HG02943 (cell line): Measurements from ENCODE around the gene URB2.
"Not testable (repeated sequence)": the region's sequence is repeated elsewhere in the genome, so short reads cannot be mapped to it uniquely, and the experiment has no call there.

Experiments used
- ATAC-seq: cut with Tn5 transposase; IDR thresholded peaks from one replicate; pipeline ENCODE4 v1.9.1; 2021; ENCODE audit warnings: mild to moderate bottlenecking, low read depth, moderate library complexity; ENCODE audit not compliant: unreplicated experiment

Gene URB2

DNA sequence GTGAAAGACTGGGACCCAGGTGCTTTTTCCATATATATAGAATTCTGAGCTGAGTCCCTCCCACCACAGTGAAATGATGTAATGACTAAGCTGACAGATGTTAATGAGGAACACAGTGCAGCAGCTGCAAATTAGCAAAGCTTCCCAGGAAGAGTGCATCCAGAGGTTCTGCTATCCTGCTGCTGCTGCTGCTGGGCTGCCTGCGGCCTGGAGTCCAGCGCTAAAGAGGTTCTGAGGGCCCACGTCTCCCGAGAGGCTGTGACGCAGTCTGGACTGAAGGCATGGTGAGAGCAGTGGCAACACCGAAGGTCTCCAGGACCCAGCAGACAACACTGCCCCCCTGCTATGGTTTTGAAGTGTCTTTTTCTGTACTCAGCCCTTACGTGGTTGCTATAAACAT lies 63.9 kb downstream of the URB2 start:
- no peak for ATAC-seq

DNA sequence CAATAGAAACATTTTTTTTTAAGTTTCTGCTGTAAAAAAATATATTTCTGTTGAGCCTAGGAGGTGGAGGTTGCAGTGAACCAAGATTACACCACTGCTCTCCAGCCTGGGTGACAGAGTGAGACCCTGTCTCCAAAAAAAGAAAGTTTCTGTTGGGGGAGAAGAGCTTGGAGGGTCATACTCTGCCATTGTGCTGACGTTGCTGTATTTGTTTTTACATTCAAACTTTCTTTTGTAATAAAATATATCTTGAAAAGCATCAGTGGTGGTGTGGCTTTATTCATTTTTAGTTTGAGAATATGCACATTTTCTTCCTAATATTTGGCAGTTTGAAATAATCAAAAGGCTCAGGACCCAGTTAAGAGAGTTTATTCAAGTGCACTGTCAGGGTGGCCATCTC lies 64.6 kb downstream of the URB2 start:
- ATAC-seq: no peak

DNA sequence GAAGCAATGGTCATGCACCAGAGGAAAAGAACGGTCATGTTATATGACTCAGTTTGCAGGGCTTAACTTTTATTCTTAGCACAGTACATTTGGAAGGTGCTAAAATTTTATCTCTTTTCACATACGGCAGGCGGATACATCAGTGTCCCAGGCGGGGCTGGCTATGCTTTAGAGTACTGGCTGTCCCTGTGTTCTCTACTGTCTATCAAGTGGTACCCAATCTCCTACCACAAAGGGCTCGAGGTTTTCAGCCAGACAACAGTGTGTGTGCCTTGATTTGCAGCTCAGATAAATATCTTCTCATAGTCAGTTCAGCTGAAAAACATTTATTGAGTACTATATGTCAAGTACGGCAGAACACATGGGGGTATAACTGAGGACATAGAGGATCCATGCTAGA lies 65.3 kb downstream of the URB2 start:
- no peak for ATAC-seq

DNA sequence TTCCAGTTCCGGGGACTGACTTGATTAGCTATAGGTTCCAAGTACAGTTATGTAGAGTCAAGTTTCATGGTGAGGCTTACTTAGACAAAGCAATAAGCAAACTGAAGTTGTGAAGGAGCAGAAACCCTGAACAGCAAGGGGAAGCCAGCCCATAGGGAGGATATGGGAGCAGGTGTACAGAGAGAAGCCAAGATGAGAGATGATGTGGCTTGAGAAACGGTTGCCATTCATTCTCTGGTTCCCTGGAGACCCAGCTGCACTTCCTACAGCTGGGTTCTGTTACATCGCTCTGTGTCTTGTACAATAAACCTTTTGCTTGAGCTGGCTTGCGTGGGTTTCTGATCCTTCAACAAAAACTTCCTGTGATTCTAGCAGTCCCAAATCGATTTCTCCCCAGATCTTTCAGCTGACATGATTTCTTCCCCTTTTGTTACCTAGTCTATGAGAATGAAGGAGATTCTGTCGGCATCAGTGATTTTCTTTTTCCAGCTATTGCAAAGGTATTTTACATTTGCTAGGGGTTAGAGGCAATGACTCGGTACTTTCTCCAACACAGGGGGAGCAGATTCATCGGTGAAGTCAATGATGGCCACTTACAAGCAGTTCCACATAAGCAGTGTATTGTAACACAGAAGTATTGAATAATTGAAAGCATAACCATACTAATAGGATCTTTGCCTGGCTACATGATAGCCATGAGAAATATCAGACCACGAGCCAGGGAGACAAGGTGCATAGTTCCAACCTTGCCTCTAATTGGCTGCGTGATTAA lies 67.3 kb downstream of the URB2 start:
- ATAC-seq: no peak

DNA sequence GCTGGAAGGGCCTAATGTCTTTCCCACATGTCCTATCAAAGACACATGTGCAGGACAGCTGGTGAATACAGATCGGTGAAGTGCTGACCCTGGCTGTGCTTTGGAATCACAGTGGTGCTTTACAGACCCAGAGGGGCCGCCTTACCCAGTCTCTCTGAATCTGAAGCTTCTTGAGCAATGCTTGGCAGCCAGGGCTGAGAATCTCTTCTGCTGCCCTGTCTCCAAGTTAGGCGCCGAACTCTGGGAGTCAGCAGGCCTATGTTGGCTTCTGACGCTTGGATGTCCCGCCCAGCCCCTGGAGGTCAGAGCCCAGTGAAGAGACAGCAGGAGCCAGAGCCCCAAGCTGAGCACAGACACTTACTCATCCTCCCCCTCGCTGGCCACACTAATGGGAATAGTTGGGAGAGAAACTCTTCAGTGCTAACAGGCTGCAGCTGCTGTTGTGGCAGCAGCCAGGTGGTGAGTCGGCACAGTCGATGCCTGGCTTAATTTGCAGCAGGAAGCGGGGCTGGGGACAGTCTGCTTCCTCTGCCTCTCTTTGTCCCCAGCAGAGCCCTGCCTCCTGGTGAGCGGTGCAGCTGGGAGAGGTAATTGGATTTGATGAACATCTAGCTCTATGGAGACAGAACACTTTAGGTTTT lies 68.1 kb downstream of the URB2 start:
- ATAC-seq: no peak

DNA sequence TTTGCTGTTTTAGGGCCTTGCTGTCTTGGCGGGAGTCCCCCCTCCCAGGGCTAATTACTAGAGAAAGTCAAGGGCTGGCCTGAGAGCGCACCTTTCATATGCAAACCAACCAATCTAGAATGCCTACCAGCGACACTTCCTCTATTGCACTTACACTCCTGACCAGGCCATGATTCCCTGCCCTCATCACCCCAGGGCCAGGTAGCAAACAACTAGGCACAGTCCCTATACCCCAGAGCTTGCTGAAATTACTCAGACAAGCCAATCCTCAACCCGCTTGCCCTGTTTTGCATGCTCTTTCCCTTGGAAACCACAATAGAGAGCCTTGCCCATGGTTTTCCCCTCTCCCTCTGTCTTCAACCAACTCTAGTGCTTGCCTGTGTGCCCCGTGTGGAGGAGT lies 70.3 kb downstream of the URB2 start:
- no peak for ATAC-seq

DNA sequence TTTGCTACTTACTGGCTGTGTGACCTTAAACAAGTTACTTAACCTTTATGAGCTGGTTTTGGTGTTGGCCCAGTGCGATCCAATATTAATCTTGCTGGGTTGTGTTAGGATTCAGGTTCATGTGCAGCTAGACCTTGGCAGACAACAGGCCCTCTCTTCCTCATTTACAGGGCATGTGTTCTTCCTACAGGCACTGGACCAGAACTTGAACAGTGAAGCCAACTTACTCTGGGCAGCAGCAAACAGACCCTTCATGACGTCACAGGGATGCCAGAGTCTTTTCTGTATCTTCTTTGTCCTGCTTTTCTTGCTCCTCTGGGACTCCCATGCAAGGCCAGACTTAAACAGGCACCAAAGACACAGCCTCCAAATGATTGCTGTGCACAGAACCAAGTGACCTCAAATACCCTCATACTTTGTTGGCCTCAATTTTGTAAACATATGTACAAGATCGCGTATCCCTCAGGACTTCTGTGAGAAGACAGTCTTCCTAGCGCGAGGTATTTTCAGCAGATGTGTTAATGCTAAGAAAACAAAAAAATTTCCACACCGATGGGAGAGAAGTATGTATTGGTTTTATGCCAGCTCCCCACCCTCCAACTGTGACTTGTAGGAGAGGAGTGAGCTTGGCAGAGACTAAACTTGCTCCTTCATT lies 73.7 kb downstream of the URB2 start:
- no peak for ATAC-seq

DNA sequence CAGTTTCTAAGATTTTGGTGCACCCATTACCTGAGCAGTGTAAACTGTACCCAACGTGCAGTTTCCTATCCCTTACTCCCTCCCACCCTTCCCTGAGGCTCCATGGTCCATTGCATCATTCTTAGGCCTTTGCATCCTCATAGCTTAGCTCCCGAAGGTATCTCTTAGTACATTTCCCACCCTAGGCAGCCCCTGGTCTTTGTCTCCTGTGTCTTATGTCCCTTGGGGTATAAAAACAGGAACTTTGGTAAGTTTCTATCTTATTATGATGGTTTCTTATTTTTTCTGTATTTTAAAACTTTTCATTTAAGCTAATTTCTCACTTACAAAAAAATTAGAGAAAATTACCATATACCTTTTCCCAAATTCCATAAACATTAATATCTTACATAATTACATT lies 78.1 kb downstream of the URB2 start:
- no peak for ATAC-seq

DNA sequence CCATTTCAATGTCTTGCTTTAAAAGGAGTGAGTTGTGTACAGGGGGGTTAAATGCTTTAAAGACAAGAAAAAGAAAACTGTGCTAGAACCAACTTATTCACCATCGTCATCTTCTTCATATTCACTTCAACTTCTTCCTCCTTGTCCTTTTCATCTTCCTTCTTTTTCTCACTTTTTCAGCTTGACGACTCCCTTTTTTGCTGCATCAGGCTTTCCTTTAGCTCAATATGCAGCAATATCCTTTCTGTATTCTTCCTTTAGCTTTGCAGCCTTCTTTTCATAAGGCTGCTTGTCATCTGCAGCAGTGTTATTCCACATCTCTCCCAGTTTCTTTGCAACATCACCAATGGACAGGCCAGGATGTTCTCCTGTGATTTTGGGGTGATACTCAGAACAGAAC lies 79.1 kb downstream of the URB2 start:
- ATAC-seq: not testable (repeated sequence)

DNA sequence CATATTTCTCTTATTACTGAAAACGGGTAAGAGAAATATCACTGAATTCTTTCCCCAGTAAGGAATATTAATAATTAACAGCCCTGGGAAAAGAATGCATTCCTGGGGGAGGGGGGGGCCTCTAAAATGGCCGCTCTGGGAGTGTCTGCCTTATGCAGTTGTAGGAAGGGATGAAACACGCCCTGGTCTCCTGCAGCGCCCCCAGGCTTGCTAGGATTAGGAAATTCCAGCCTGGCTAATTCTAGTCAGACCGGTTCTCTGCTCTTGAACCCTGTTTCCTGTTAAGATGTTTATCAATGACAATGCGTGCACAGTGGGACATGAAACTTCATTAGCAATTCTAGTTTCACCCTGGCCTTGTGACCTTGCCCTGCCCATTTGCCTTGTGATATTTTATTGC lies 81.1 kb downstream of the URB2 start:
- not testable (repeated sequence) for ATAC-seq

DNA sequence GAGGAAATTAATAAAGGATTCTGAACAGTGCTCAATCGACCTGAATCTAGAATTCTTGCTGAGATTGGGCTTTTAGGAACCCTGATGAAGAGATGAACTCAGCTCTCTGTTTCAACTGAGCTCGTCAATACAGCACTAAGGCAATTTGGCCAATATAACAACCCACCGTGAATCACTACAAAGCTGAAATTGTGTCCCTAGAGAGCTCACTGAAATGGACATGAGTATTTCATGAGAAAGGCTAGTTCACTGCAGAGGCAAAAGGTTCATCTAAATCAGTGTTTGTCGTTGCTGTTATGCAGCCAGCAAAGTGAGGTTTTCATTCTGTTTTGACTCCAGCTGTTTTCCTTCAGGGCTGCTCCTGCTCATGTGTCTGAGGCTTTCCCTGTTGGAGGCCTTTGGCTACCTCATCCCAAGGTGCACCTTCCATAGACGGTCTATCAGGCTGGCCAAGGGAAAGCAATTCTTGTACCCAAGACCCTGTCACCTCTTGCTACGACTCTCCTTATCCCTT lies 83.5 kb downstream of the URB2 start:
- no peak for ATAC-seq
